Neural progenitor cell (in vitro differentiated cells): ENCODE results near the gene ERBB4.

Experiments used
- CTCF ChIP-seq: fragments of 200-600 bp; sonication (generic); IDR thresholded peaks from 2 replicates; pipeline ENCODE4 v1.5.1; 2017; ENCODE audit warnings: antibody characterized with exemption, mild to moderate bottlenecking
- EZH2 ChIP-seq: fragments of 200-600 bp; sonication (generic); IDR thresholded peaks from 2 replicates; pipeline ENCODE4 v1.6.1; 2017; ENCODE audit warnings: antibody characterized with exemption, mild to moderate bottlenecking, moderate library complexity

GRCh38 chr2:211359347-211359746 lies 1179.3 kb downstream of the ERBB4 start:
- no peak for TF ChIP-seq EZH2
- no peak for TF ChIP-seq CTCF
